ENCODE data around the gene CCDC106.

Gene CCDC106

DNA sequence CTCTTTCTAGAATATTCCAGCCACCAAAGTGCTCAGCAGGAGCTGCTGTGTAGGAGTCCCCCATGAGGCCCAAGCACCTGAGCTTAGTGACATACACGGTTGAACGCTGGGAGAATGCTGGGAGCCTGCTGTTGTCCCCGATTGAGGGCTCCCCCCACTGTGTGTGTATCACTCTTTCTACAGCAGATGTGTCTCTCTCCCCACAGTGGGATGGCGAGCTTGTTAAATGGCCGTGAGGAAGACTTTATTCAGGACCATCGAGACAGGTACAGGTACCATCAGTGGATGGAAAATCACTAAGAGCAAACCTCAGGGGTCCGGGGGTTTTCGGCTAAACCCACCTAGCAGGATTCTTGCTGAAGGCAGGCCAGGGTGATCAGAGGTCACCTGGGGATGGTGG, 49.7 kb downstream of the CCDC106 start:
- no peaks in the 10 kb centered on the region for H3F3A ChIP-seq (ENCODE audit: insufficient read depth, low read length)
- no peak overlapping the region for H2AFZ ChIP-seq (ENCODE audit: low read length)
- no peak overlapping the region for H3K4me2 ChIP-seq (ENCODE audit: low read length)
- H3K9ac ChIP-seq (ENCODE audit: low read length): no peak overlapping the region
- no peaks in the 10 kb centered on the region for H3K9me2 ChIP-seq (ENCODE audit: low read depth, low read length)
- no peaks in the 10 kb centered on the region for H3K27me3 ChIP-seq (ENCODE audit: insufficient read depth, low read length)
- H3K9me3 ChIP-seq (ENCODE audit: low read length): no peaks in the 10 kb centered on the region
- H3K4me3 ChIP-seq (ENCODE audit: low read depth, low read length, poor library complexity, severe bottlenecking): no peak overlapping the region
- no peak overlapping the region for H3K27ac ChIP-seq (ENCODE audit: low read depth, low read length, poor library complexity, severe bottlenecking)
- H4K20me1 ChIP-seq (ENCODE audit: insufficient read depth, low read length): no peaks in the 10 kb centered on the region
- no peaks in the 10 kb centered on the region for H3K4me1 ChIP-seq (ENCODE audit: insufficient read depth, low read length, severe bottlenecking)
- TF ChIP-seq, protein P1, sequence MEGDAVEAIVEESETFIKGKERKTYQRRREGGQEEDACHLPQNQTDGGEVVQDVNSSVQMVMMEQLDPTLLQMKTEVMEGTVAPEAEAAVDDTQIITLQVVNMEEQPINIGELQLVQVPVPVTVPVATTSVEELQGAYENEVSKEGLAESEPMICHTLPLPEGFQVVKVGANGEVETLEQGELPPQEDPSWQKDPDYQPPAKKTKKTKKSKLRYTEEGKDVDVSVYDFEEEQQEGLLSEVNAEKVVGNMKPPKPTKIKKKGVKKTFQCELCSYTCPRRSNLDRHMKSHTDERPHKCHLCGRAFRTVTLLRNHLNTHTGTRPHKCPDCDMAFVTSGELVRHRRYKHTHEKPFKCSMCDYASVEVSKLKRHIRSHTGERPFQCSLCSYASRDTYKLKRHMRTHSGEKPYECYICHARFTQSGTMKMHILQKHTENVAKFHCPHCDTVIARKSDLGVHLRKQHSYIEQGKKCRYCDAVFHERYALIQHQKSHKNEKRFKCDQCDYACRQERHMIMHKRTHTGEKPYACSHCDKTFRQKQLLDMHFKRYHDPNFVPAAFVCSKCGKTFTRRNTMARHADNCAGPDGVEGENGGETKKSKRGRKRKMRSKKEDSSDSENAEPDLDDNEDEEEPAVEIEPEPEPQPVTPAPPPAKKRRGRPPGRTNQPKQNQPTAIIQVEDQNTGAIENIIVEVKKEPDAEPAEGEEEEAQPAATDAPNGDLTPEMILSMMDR (IDR thresholded peaks at IDR 0.05; ENCODE audit: low read length): no peak
- no peak for TF ChIP-seq EZH2 (IDR thresholded peaks at IDR 0.05; ENCODE audit: borderline replicate concordance, low read length)
- no peaks in the 10 kb centered on the region for H3K79me2 ChIP-seq (ENCODE audit: insufficient read depth, low read length)
- H3K36me3 ChIP-seq (ENCODE audit: insufficient read depth, low read length): peaks cover 71% of the 10 kb centered on the region

DNA sequence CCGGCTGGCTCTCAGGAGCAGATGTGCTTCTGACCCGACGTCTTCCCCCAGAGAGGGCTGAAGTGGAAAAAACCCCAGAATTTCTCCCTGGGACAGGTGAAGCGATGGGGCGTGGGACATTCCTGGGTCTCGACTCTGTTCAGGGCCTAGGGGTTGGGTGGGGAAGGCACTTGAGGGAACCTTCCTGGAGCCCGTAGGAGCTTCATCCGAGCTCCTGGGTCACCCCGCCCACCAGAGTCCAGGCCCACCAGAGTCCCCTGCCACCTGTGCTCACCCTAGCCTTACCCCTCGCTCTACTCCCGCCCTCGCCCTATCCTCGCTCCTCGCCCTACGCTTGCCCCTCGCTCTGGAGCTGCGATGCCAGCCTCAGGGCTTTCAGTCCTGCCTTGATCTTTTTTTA, 50.2 kb downstream of the CCDC106 start:
- Histone ChIP-seq H3K4me2 (ENCODE audit: low read length) (no peak overlapping the region), H3K9me3 (ENCODE audit: low read length) (no peaks in the 10 kb centered on the region), H3K27me3 (ENCODE audit: insufficient read depth, low read length) (no peaks in the 10 kb centered on the region), H3K4me1 (ENCODE audit: insufficient read depth, low read length, severe bottlenecking) (no peaks in the 10 kb centered on the region), H2AFZ (ENCODE audit: low read length) (no peak overlapping the region), H3K36me3 (ENCODE audit: insufficient read depth, low read length) (peaks cover 66% of the 10 kb centered on the region), H3F3A (ENCODE audit: insufficient read depth, low read length) (no peaks in the 10 kb centered on the region), H4K20me1 (ENCODE audit: insufficient read depth, low read length) (no peaks in the 10 kb centered on the region), H3K79me2 (ENCODE audit: insufficient read depth, low read length) (no peaks in the 10 kb centered on the region), H3K9ac (ENCODE audit: low read length) (no peak overlapping the region), H3K27ac (ENCODE audit: low read depth, low read length, poor library complexity, severe bottlenecking) (no peak overlapping the region), H3K9me2 (ENCODE audit: low read depth, low read length) (no peaks in the 10 kb centered on the region), H3K4me3 (ENCODE audit: low read depth, low read length, poor library complexity, severe bottlenecking) (no peak overlapping the region)
- TF ChIP-seq EZH2 (IDR thresholded peaks at IDR 0.05; ENCODE audit: borderline replicate concordance, low read length): no peak
- TF ChIP-seq, protein P1 (IDR thresholded peaks at IDR 0.05; ENCODE audit: low read length): no peak

DNA sequence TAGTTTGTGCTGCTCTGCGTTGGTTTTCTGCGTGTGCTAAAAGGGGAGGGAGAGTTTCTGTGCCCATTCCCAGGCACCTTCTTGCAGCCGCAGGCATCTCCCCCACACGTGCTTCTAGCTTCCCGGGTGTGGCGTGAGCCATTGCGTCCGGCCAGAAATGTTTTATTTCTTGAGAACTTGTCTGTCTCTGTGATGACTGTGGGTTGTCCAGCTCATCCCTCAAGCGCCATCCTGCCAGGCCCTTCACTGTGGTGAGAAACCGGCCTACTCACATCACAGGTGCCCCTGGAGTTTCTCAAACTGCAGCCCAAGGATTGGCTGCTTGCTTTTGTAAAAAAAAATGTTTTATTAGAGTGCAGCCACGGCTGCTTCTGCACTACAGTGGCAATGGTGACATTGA, 51.2 kb downstream of the CCDC106 start:
- Histone ChIP-seq H3K79me2 (ENCODE audit: insufficient read depth, low read length) (no peaks in the 10 kb centered on the region), H3K9me2 (ENCODE audit: low read depth, low read length) (no peaks in the 10 kb centered on the region), H3F3A (ENCODE audit: insufficient read depth, low read length) (no peaks in the 10 kb centered on the region), H3K27me3 (ENCODE audit: insufficient read depth, low read length) (no peaks in the 10 kb centered on the region), H3K9ac (ENCODE audit: low read length) (no peak overlapping the region), H3K4me2 (ENCODE audit: low read length) (no peak overlapping the region), H2AFZ (ENCODE audit: low read length) (no peak overlapping the region), H3K4me1 (ENCODE audit: insufficient read depth, low read length, severe bottlenecking) (no peaks in the 10 kb centered on the region), H3K27ac (ENCODE audit: low read depth, low read length, poor library complexity, severe bottlenecking) (no peak overlapping the region), H3K36me3 (ENCODE audit: insufficient read depth, low read length) (peaks cover 61% of the 10 kb centered on the region), H3K9me3 (ENCODE audit: low read length) (no peaks in the 10 kb centered on the region), H3K4me3 (ENCODE audit: low read depth, low read length, poor library complexity, severe bottlenecking) (no peak overlapping the region), H4K20me1 (ENCODE audit: insufficient read depth, low read length) (no peaks in the 10 kb centered on the region)
- TF ChIP-seq EZH2 (IDR thresholded peaks at IDR 0.05; ENCODE audit: borderline replicate concordance, low read length): no peak
- TF ChIP-seq, protein P1 (IDR thresholded peaks at IDR 0.05; ENCODE audit: low read length): no peak
